Hippocampal formation (tissue), 2 donors: ENCODE data around the gene SNAP47.

Experiments used
- DNase-seq, 2 donors: peaks; one replicate each; lab custom pipeline; 2025; lab: John Stamatoyannopoulos, UW

SNAP47 gene

GRCh38 chr1:227785805-227786671, 50.8 kb downstream of the SNAP47 start:
- DNase-seq = no peak

DNA sequence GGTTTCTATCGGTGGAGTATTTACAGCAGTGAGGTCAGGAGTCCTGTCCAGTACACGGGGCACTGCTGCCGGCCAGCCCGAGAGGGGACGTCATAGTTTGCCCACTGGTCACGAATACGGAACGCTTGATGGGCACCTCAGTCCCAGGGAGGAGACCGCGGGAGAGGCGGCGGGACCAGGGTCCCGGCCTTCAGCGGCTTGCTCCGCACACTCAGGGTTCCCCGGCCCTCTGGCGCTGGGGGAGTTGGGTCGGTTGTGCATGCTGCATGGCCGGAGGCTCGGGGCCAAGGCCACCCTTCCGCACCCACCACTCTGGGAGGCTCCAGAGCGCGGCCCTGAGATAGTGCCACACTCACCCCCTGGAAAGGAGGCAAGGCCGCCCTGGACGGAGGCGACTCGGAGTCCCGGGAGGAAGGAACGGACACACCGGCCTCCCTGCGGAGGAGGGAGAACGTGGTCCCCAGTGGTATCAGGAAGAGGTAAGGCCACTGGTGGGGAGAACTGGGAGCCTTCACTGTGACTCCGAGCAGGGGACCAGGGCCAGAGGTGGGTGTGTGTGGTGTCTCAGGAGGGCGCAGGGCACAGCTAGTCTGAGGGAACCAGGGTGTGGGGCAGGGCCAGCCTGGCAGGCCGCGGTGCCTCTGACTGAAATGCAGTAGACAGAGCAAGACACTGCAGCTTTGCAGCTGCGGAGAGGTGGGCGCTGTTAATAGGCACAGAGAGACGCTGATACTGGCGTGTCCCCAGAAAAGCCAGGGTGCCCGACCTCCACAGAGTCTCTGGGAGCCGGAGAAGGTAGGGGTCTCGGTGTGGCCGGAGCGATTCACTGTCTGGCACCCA, 51.7 kb downstream of the SNAP47 start:
- DNase-seq = no peak

DNA sequence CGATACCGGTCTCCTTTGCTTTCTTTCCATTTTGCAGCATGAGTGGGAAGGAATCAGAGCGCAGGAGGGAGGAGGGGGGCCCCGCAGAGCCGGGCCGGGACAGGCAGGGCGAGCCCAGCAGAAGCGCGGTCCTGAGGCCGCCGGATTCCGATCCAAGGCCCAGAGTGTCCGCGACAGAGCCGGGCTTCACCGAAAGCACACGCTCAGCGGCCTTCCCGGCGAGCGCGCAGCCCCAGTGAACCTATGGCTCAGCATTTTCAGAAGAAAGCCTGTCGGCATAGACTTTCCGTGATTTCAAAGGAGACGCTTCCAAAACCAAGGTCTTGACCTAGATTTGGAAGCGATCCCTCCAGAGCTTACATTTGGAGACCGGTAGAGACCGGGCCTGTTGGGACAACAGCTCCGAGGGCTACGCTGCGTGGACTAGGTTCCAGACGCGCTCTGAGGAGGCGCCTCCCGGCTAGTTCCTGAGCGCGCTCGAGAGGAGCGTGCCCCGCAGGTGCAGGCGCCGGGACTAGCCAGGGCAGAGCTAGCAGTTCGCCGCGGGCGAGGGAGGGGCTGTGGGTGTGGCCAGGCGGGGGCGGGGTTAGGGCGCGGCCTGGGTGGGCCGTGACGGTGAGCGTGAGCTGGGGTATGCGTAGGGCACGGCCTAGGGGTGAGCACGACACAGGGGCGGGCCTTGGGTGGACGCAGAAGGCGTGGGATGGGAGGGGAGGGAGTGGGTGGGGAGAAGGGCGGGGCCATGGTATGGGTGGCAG, 52.5 kb downstream of the SNAP47 start:
- peak; percentile 22 to 63 for DNase-seq

GRCh38 chr1:227788271-227789083, 53.2 kb downstream of the SNAP47 start:
- no peak for DNase-seq

- DNase-seq = no peak
These were observed 54.1 kb downstream of the SNAP47 start for GRCh38 chr1:227789084-227790033.

- DNase-seq = no peak
These were observed 54.8 kb downstream of the SNAP47 start for GRCh38 chr1:227790034-227790400.

GRCh38 chr1:227790868-227791267, 55.6 kb downstream of the SNAP47 start:
- no peak for DNase-seq

DNA sequence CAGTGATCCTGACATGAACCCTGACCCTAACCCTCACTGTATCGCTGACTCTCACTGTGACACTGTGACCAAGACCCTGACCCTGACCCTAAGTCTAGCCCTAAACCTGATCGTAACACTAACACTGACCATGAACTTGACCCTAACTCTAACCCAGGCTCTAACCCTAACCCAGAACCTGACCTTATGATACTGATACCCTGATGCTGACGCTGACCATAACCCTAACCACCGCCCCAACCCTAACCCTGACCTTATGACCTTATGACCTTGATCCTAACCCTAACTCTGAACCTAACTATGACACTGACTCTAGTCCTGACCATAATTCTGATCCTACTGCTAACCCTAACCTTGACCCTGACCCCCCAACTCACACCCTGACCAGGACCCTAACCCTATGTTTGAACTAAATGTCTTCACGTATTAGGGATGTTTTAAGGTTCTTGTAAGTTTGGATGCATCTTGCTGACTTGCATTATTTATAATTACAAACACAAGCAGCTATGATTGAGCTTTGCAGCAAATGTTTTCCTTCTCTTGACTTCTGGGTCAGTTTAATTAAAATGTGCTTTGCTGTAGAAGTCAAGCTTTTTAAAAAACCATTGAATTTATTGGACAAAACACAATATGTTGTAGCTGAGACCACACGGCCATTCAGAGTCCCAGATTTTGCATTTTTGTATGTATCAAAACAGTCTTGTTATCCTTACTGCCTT, 56.3 kb downstream of the SNAP47 start:
- no peak for DNase-seq

- no peak for DNase-seq
These were observed 57.2 kb downstream of the SNAP47 start for GRCh38 chr1:227792216-227793078.

GRCh38 chr1:227793079-227793947, 58.1 kb downstream of the SNAP47 start:
- DNase-seq = no peak

DNA sequence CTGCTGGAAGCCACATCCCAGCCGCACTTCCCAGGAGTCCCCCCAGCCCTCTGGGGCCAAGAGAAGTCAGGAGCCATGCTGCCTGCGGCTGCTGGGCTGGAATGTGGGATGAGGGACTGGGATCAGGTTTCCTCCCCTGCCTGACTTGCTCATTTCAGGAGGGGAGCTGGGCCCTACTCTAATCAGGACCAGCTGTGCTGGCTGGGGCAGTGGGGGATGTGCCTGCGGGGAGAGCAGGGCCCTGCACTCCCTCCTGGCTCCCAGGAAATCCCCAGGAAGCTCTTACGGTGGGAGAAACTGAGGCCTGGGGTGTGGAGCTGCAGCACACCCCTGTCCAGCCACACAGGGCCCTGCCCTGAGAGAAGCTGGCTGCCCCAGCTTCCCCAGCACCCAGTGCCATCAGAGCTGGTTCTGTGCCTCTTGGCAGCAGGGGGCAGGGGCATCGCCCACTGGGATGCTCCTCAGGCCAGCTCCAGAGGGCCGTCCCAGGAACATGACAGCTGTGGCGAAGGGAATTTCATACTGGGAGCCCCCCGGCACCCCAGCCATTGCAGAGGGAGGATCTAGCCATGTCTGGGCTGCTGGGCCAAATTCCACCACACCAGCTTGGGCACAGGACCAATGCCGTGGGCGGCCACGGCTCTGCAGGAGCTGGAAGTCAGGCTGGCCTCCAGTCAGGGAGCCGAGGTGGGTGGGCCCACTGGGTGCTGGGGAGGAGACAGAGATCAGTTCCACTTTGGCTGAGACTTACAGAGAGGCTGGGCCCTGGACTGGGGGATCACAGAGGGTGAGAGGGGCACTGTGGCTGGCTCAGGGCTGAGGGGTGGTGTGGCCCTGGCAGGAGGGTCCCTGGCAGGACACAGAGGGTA, 58.9 kb downstream of the SNAP47 start:
- DNase-seq = no peak

GRCh38 chr1:227794817-227795192, 59.6 kb downstream of the SNAP47 start:
- no peak for DNase-seq

- no peak for DNase-seq
These were observed 60.5 kb downstream of the SNAP47 start for GRCh38 chr1:227795732-227796131.

GRCh38 chr1:227796359-227796915, 61.2 kb downstream of the SNAP47 start:
- DNase-seq = no peak

DNA sequence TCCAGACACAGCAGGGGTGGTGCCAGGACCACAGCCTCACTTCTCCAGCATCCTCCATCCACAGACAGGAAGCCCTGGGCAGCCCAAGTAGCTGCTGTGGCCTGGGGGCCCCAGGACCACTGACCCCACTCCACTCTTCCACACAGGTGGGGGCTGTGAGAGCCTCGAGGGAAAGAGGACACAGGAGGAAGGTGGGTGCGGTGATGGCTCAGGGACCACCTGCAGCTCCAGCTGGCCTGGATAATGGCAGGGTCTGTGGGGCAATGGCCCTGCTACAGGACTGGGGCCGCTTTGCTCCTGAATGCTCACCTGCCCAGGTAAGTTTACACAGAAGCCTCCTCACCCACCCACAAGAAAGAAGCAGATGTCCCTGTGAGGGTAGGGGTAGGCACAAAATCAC, 61.9 kb downstream of the SNAP47 start:
- DNase-seq = no peak

DNA sequence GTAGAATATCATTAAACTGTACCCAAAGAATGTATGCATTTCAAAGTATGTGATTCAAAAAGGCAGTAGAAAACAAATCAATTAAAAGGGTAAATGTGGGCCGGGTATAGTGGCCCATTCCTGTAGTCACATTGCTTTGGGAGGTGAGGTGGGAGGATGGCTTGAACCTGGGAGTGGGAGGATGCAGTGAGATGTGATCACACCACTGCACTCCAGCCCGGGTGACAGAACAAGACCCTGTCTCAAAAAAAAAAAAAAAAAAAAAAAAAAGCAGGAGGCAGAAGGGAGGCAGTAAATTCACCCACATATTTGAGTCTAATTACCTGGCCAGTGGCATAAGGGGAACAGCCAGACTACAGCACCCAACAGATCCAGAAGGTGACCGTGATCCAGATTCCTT, 62.4 kb downstream of the SNAP47 start:
- DNase-seq = no peak
